Measurements from ENCODE around the gene LIPA. TPM values are rescaled to one million over a fixed set of nuclear protein-coding genes. Genes with fewer than 3 reads are reported as not detected.

Gene LIPA
- total and polyA plus RNA-seq, 2 of the 4 experiments (the other 2 are of a cell fraction): 23.1 to 31.9 TPM

- Histone ChIP-seq H2AFZ (replicated peaks; ENCODE audit: low read length, poor library complexity) (no peak overlapping the region), H3K9ac (ENCODE audit: low read depth, low read length) (no peak overlapping the region), H4K91ac (ENCODE audit: insufficient read depth, low read depth, low read length) (no peak overlapping the region), H2AK5ac (ENCODE audit: low read depth, low read length) (no peak overlapping the region), H4K20me1 (ENCODE audit: insufficient read depth, low read length) (no peaks in the 10 kb centered on the region), H3K9me3 (ENCODE audit: control insufficient read depth, insufficient read depth, low read length) (no peaks in the 10 kb centered on the region), H2BK120ac (ENCODE audit: low read depth, low read length) (no peak overlapping the region), H3K36me3 (ENCODE audit: control insufficient read depth, insufficient read depth, low read length) (no peaks in the 10 kb centered on the region), H2AK9ac (replicated peaks; ENCODE audit: low read depth, low read length, poor library complexity) (no peak overlapping the region), H3K4me3 (ENCODE audit: insufficient read depth, low read depth, low read length) (no peak overlapping the region), H2BK15ac (ENCODE audit: low read depth, low read length) (no peak overlapping the region), H3K23ac (ENCODE audit: low read depth, low read length) (no peak overlapping the region), H3K18ac (ENCODE audit: low read depth, low read length) (no peak overlapping the region), H3K27me3 (ENCODE audit: control insufficient read depth, insufficient read depth, low read length) (no peaks in the 10 kb centered on the region), H3K4me1 (ENCODE audit: control insufficient read depth, insufficient read depth, low read length) (peaks cover 6% of the 10 kb centered on the region), H4K5ac (ENCODE audit: low read depth, low read length) (no peak overlapping the region), H2BK20ac (ENCODE audit: low read depth, low read length) (no peak overlapping the region), H3K14ac (replicated peaks; ENCODE audit: low read depth, low read length) (no peak overlapping the region), H3K9me1 (ENCODE audit: insufficient read depth, low read length) (peaks cover 3% of the 10 kb centered on the region), H3K4ac (ENCODE audit: low read depth, low read length) (no peak overlapping the region), H3K56ac (ENCODE audit: extremely low read depth, insufficient read depth, low read length) (no peak overlapping the region), H2BK5ac (ENCODE audit: low read depth, low read length, poor library complexity, severe bottlenecking) (no peak overlapping the region), H3K27ac (ENCODE audit: insufficient read depth, low read length) (no peak overlapping the region), H3K4me2 (ENCODE audit: low read depth, low read length) (no peak overlapping the region), H4K8ac (ENCODE audit: low read depth in 2 of 2, low read length in 2 of 2) (no peak overlapping the region), H3K79me1 (ENCODE audit: low read depth in 1 of 2, low read length in 2 of 2) (no peaks in the 10 kb centered on the region)
- dilution Hi-C loops (cut with HindIII; ENCODE audit: low sequenced_read_pairs, unreplicated experiment): no loop called here
- TF ChIP-seq MAZ (IDR thresholded peaks at IDR 0.05; ENCODE audit: borderline replicate concordance, low read depth, low read length): no peak
- no peak for TF ChIP-seq BHLHE40 (IDR thresholded peaks at IDR 0.05; ENCODE audit: low read depth, low read length)
- TF ChIP-seq, protein P1, sequence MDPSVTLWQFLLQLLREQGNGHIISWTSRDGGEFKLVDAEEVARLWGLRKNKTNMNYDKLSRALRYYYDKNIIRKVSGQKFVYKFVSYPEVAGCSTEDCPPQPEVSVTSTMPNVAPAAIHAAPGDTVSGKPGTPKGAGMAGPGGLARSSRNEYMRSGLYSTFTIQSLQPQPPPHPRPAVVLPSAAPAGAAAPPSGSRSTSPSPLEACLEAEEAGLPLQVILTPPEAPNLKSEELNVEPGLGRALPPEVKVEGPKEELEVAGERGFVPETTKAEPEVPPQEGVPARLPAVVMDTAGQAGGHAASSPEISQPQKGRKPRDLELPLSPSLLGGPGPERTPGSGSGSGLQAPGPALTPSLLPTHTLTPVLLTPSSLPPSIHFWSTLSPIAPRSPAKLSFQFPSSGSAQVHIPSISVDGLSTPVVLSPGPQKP (IDR thresholded peaks at IDR 0.05; ENCODE audit: borderline replicate concordance, low read depth, low read length): no peak
- TF ChIP-seq RFX5 (IDR thresholded peaks at IDR 0.05; ENCODE audit: low read depth, low read length): no peak
- no peak for TF ChIP-seq RAD21 (IDR thresholded peaks at IDR 0.05; ENCODE audit: low read length)
- TF ChIP-seq CEBPB (IDR thresholded peaks at IDR 0.05; ENCODE audit: low read depth, low read length): no peak
- no peak for TF ChIP-seq USF2 (IDR thresholded peaks at IDR 0.05; ENCODE audit: low read depth, low read length)
- TF ChIP-seq MAFK (IDR thresholded peaks at IDR 0.05; ENCODE audit: low read depth, low read length): no peak
- TF ChIP-seq, protein P2, sequence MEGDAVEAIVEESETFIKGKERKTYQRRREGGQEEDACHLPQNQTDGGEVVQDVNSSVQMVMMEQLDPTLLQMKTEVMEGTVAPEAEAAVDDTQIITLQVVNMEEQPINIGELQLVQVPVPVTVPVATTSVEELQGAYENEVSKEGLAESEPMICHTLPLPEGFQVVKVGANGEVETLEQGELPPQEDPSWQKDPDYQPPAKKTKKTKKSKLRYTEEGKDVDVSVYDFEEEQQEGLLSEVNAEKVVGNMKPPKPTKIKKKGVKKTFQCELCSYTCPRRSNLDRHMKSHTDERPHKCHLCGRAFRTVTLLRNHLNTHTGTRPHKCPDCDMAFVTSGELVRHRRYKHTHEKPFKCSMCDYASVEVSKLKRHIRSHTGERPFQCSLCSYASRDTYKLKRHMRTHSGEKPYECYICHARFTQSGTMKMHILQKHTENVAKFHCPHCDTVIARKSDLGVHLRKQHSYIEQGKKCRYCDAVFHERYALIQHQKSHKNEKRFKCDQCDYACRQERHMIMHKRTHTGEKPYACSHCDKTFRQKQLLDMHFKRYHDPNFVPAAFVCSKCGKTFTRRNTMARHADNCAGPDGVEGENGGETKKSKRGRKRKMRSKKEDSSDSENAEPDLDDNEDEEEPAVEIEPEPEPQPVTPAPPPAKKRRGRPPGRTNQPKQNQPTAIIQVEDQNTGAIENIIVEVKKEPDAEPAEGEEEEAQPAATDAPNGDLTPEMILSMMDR (conservative IDR thresholded peaks at IDR 0.05; ENCODE audit: low read depth, low read length): no peak
- BruUV-seq (replicated peaks): no TSS peak
- no peak for ATAC-seq (ENCODE audit: low read depth)
- CTCF ChIA-PET: interaction anchor here (1.8 kb wide), 1 partner anchor 100 kb away, joined by 4 read pairs; no protein-coding TSS in a partner anchor
- intact Hi-C loops (cut with micrococcal nuclease): no loop called here
- in situ Hi-C loops (cut with MboI; ENCODE audit: low sequenced_read_pairs): no loop called here
- DNase-seq: no peak
- POLR2A ChIA-PET (ENCODE audit: unreplicated experiment): no interaction called here
Observed at GRCh38 chr10:89270153-89270483, 18.5 kb upstream of the LIPA start.

Data from IMR-90 (cell line).